Spleen (tissue), 11 donors: Measurements from ENCODE around the gene IGSF9. TPM values are rescaled to one million over a fixed set of nuclear protein-coding genes. Genes with fewer than 3 reads are reported as not detected.

Source experiments
- DNase-seq: peaks from one replicate; pipeline ENCODE4 v3.0.0-alpha.2; 2020
- H3K27ac ChIP-seq, 8 donors: fragments of 200-600 bp; sonication (generic) in 7 of 8; 1 replicate in 4 of 8; 2 replicates in 4 of 8; pipeline versions ENCODE4 v1.5.0 to v1.8.0; 2016 to 2021; ENCODE audit warnings: inconsistent platforms in 4 of 8, mild to moderate bottlenecking in 4 of 8, moderate library complexity in 1 of 8
- H3K27me3 ChIP-seq, 7 donors: fragments of 200-600 bp; sonication (generic) in 6 of 7; replicated peaks in 1 of 7; 1 replicate in 4 of 7; 2 replicates in 3 of 7; pipeline versions ENCODE4 v1.5.0 to v1.8.0; 2016 to 2021; ENCODE audit warnings: inconsistent platforms in 3 of 7, mild to moderate bottlenecking in 1 of 7
- H3K36me3 ChIP-seq, 6 donors: fragments of 200-600 bp; sonication (generic) in 5 of 6; 1 replicate in 4 of 6; 2 replicates in 2 of 6; pipeline versions ENCODE4 v1.5.0 to v1.8.0; 2016 to 2021; ENCODE audit warnings: inconsistent platforms in 2 of 6
- H3K4me1 ChIP-seq, 6 donors: fragments of 200-600 bp; sonication (generic) in 5 of 6; 1 replicate in 3 of 6; 2 replicates in 3 of 6; pipeline versions ENCODE4 v1.5.0 to v1.8.0; 2016 to 2021; ENCODE audit warnings: inconsistent platforms in 3 of 6
- H3K4me3 ChIP-seq, 8 donors: fragments of 200-600 bp; sonication (generic) in 7 of 8; 1 replicate in 4 of 8; 2 replicates in 4 of 8; pipeline versions ENCODE4 v1.5.0 to v1.8.0; 2016 to 2021; ENCODE audit warnings: inconsistent platforms in 4 of 8, mild to moderate bottlenecking in 4 of 8, moderate library complexity in 2 of 8
- H3K9me3 ChIP-seq, 8 donors: fragments of 200-600 bp; sonication (generic) in 7 of 8; 1 replicate in 4 of 8; 2 replicates in 4 of 8; pipeline versions ENCODE4 v1.5.0 to v1.8.0; 2016 to 2021; ENCODE audit warnings: inconsistent platforms in 4 of 8
- POLR2A ChIP-seq, 3 donors: fragments of 450-650 bp; IDR thresholded peaks; one replicate each; pipeline ENCODE4 v1.5.1; 2017; ENCODE audit warnings: antibody characterized with exemption in 3 of 3, mild to moderate bottlenecking in 1 of 3
- POLR2AphosphoS5 ChIP-seq, 3 donors: sonication (generic); formaldehyde crosslinking; IDR thresholded peaks; one replicate each; pipeline ENCODE4 v1.5.1; 2017; ENCODE audit warnings: antibody characterized with exemption in 3 of 3
- WGBS, 5 donors: extraction: QIAGEN DNeasy Blood & Tissue Kit in 3 of 5; methylation state at CpG; one replicate each; pipeline versions ENCODE4 v1.1.5 to v1.1.7; 2013 to 2018; 5-methylcytosine and 5-hydroxymethylcytosine counted together
- intact Hi-C: fragments of 100-400 bp; cut with DNase I; formaldehyde crosslinking; loops from one replicate; pipeline ENCODE4 v1.15.0; 2023; ENCODE audit warnings: low total_unique reads
- polyA plus RNA-seq, 3 donors: library from polyadenylated mRNA; stranded (reverse); fragments of 200-250 nt; gene quantifications; one replicate each; pipeline ENCODE4 v1.2.1, GENCODE V29; 2013
- total RNA-seq, 7 donors: library from RNA; depleted of rRNA in 3 of 7; stranded (reverse); fragments of >200 nt in 3 of 7; fragmentation: NEBNext Ultra II Directional in 4 of 7; extraction: Animal tissue kit (Norgen Biotek cat#: 25700) in 4 of 7; gene quantifications; one replicate each; pipeline versions ENCODE4 v1.1.0 to v1.2.1, GENCODE V29; 2016 to 2021
- TF ChIP-seq, protein P1 (sequence below), 11 experiments: fragments of 200-600 bp in 7 of 11; fragments of 450-650 bp in 4 of 11; sonication (generic) in 4 of 11; IDR thresholded peaks in 8 of 11; conservative IDR thresholded peaks in 3 of 11; 1 replicate in 7 of 11; 2 replicates in 4 of 11; pipeline versions ENCODE4 v1.4.0 to v1.8.0; 2016 to 2021; ENCODE audit warnings: antibody characterized with exemption in 11 of 11, inconsistent platforms in 4 of 11, mild to moderate bottlenecking in 1 of 11
- donor health status: healthy with polysubstance abuse.
- donor health status: DM: no; HTN: no; CAD: no; lungs with moderate emphysema.
- donor health status: DM: no; HTN: no; CAD: no.
- donor health status: Bipolar disorder and iron deficiency.
- donor health status: healthy.
- donor health status: DM: no; HTN: no; CAD: no.
- donor health status: DM: yes; HTN: yes; CAD: no.

IGSF9 gene
- total and polyA plus RNA-seq, 10 donors, result 0.12 to 2.1 (median 0.95) TPM

DNA sequence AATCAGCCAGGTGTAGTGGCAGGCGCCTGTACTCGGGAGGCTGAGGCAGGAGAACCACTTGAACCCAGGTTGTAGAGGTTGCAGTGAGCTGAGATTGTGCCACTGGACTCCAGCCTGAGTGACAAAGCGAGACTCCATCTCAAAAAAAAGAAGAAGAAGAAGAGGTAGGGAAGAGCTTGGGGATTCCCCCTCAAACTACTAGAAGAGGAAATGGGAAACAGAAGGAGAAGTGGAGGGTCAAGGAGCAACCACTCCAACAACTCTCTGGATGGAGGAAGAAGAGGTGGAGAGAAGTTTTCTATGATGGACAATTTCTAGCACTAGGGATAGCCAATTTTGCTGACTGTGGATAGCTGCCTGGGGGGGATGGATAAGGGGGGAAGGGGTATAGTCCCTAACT lies 23.5 kb upstream of the IGSF9 start:
- Histone ChIP-seq H3K4me3 (no peak overlapping the region), H3K36me3 (no peaks in the 10 kb centered on the region), H3K4me1 (no peaks in the 10 kb centered on the region), H3K27ac (no peak overlapping the region), H3K27me3 (peaks cover 0 to 38% (median 0%) of the 10 kb centered on the region in 7 donors), H3K9me3 (no peaks in the 10 kb centered on the region)
- WGBS, 5 donors, result 82 to 98% (median 89%) methylated on average over 3 of the region's 3 CpGs
- intact Hi-C loops, result no loop called here
- TF ChIP-seq, protein P1, sequence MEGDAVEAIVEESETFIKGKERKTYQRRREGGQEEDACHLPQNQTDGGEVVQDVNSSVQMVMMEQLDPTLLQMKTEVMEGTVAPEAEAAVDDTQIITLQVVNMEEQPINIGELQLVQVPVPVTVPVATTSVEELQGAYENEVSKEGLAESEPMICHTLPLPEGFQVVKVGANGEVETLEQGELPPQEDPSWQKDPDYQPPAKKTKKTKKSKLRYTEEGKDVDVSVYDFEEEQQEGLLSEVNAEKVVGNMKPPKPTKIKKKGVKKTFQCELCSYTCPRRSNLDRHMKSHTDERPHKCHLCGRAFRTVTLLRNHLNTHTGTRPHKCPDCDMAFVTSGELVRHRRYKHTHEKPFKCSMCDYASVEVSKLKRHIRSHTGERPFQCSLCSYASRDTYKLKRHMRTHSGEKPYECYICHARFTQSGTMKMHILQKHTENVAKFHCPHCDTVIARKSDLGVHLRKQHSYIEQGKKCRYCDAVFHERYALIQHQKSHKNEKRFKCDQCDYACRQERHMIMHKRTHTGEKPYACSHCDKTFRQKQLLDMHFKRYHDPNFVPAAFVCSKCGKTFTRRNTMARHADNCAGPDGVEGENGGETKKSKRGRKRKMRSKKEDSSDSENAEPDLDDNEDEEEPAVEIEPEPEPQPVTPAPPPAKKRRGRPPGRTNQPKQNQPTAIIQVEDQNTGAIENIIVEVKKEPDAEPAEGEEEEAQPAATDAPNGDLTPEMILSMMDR (IDR thresholded peaks at IDR 0.05 in 8 of 11, conservative IDR thresholded peaks at IDR 0.05 in 3 of 11), result no peak
- TF ChIP-seq POLR2A (IDR thresholded peaks at IDR 0.05) (no peak), POLR2AphosphoS5 (IDR thresholded peaks at IDR 0.05) (no peak)
- DNase-seq, result no peak

DNA sequence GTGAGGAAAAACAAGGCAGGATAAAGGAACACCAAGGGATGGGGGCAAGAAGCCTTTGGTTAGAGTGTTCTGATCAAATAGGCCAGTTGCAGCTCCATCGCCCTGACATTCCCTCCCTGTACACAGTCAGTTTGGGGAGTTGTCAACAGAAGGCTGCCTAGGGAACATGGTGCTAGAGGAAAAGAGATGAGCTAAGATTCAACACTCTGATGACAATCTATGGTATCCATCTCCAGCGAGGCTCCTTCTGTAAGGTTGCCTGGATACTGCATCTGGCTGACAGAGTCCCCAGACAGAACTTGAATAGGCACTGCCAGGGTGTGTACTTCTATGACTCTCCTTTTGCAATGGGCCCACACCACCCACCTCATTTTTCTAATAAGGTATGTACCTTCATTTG lies 19.9 kb upstream of the IGSF9 start:
- no peaks in the 10 kb centered on the region for H3K4me1 ChIP-seq
- no peaks in the 10 kb centered on the region for H3K9me3 ChIP-seq
- TF ChIP-seq, protein P1 (IDR thresholded peaks at IDR 0.05 in 8 of 11, conservative IDR thresholded peaks at IDR 0.05 in 3 of 11), result no peak
- no peak for TF ChIP-seq POLR2AphosphoS5 (IDR thresholded peaks at IDR 0.05)
- TF ChIP-seq POLR2A (IDR thresholded peaks at IDR 0.05), result no peak
- no peak for DNase-seq
- H3K4me3 ChIP-seq, result no peak overlapping the region
- no peaks in the 10 kb centered on the region for H3K36me3 ChIP-seq
- WGBS, 5 donors, result 83 to 97% (median 90%) methylated on average over 2 of the region's 2 CpGs
- no peak overlapping the region for H3K27ac ChIP-seq
- H3K27me3 ChIP-seq, result peaks cover 0 to 21% (median 0%) of the 10 kb centered on the region in 7 donors
- intact Hi-C loops, result no loop called here

DNA sequence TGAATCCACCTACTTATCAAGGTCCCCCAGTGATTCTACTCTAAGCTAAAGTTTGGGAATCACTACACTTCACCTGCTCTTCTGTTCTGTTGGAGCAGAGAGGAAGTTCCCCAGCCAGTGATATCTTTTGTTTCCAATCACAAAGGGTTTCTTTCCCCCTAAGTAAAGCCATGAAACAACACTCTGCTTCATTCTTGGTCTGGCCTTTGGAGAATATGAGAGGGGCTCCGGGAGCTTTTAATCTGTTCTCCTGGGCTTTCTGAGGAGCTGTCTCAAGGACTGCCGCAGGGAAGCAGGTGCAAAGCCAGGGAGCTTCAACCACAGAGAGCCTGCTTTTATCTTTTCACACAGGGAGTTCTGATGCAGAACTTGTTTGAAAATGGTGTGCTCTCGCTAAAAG lies 18.7 kb upstream of the IGSF9 start:
- DNase-seq, result no peak
- Histone ChIP-seq H3K4me3 (no peak overlapping the region), H3K36me3 (no peaks in the 10 kb centered on the region), H3K27ac (no peak overlapping the region), H3K9me3 (no peaks in the 10 kb centered on the region), H3K4me1 (no peaks in the 10 kb centered on the region), H3K27me3 (peaks cover 0 to 11% (median 0%) of the 10 kb centered on the region in 7 donors)
- intact Hi-C loops, result no loop called here
- no peak for TF ChIP-seq POLR2AphosphoS5 (IDR thresholded peaks at IDR 0.05)
- no peak for TF ChIP-seq POLR2A (IDR thresholded peaks at IDR 0.05)
- TF ChIP-seq, protein P1 (IDR thresholded peaks at IDR 0.05 in 8 of 11, conservative IDR thresholded peaks at IDR 0.05 in 3 of 11), result no peak
- WGBS, 5 donors, result 68 to 77% (median 76%) methylated on average over 3 of the region's 3 CpGs

DNA sequence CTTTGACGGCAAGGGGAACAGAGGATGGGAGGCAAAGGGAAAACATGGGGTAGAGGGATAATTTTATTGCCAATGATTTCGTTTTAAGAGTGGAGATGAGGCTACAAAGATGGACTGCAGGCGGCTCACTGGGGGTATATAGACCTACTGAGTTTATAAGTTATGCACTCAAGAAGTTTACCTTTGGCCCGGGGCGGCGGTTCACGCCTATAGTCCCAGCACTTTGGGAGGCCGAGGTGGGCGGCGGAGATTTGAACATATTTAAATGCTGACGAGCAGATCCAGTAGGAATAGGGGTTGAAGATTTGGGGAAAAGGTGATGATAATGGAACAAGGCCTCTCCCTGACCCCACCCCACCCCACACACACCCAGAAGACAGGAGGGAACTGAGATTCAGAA lies 16.8 kb upstream of the IGSF9 start:
- Histone ChIP-seq H3K27me3 (no peaks in the 10 kb centered on the region), H3K9me3 (no peaks in the 10 kb centered on the region), H3K4me1 (no peaks in the 10 kb centered on the region), H3K27ac (no peak overlapping the region), H3K36me3 (no peaks in the 10 kb centered on the region), H3K4me3 (no peak overlapping the region)
- DNase-seq, result no peak
- 93 to 98% (median 94%) methylated on average over 11 of the region's 11 CpGs for WGBS, 5 donors
- intact Hi-C loops, result no loop called here
- TF ChIP-seq, protein P1 (IDR thresholded peaks at IDR 0.05 in 8 of 11, conservative IDR thresholded peaks at IDR 0.05 in 3 of 11), result no peak
- TF ChIP-seq POLR2A (IDR thresholded peaks at IDR 0.05) (no peak), POLR2AphosphoS5 (IDR thresholded peaks at IDR 0.05) (no peak)
